T-helper 2 cell (primary cell): ENCODE data around the gene FIP1L1.
"Not testable (repeated sequence)": the region's sequence is repeated elsewhere in the genome, so short reads cannot be mapped to it uniquely, and the experiment has no call there.

ENCODE experiments used
- DNase-seq, 5 experiments: peaks; one replicate each; pipeline versions ENCODE4 v3.0.0 to v3.0.0-alpha.2; 2012 to 2022
- total RNA-seq, 2 donors: gene quantifications; one replicate each; lab custom pipeline; 2026; lab: John Stamatoyannopoulos, UW

The FIP1L1 gene
- total RNA-seq, result 53.3 to 56.8 reads per million in 2 donors

DNA sequence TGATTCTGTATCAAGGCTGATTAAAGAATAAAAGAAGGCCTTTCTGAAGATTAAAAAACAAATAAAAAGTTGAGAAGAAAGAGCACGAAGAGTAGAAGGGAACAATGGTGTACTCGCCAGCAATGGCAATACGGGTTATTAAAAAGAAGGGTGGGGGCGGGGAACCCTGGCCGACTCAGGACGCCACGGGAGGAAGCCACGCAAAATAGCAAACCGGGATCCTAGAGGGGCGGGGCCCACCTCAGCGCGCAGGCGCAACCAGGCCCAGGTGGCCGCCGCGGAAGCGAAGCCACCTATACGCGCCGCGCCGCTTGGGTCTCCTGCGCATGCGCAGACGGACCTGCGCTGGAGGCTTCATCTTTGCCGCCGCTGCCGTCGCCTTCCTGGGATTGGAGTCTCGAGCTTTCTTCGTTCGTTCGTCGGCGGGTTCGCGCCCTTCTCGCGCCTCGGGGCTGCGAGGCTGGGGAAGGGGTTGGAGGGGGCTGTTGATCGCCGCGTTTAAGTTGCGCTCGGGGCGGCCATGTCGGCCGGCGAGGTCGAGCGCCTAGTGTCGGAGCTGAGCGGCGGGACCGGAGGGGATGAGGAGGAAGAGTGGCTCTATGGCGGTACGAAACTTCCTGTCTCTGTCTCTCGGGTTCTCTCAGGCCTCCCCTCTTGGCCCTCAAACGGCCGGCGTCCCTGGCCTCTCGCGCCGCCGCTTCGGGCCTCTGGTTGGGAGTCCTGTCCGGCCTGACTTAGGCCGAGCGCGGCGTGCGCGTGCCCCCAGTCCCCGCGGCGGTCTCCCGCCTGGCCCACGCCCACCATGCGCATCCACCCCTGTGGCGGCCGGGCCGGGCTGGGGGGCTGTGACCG, at the start of gene FIP1L1:
TSS of gene FIP1L1 (plus strand) at position 323 of the 852 bp plus-strand sequence. CDS start at position 521, 198 bp downstream.
- peak; percentile 92 to 96 (median 94) for DNase-seq

- DNase-seq, result not testable (repeated sequence)
Observed at GRCh38 chr4:53334916-53335315, 42.5 kb upstream of the FIP1L1 start.

- DNase-seq, result not testable (repeated sequence)
Observed at GRCh38 chr4:53340145-53340544, 37.3 kb upstream of the FIP1L1 start.

DNA sequence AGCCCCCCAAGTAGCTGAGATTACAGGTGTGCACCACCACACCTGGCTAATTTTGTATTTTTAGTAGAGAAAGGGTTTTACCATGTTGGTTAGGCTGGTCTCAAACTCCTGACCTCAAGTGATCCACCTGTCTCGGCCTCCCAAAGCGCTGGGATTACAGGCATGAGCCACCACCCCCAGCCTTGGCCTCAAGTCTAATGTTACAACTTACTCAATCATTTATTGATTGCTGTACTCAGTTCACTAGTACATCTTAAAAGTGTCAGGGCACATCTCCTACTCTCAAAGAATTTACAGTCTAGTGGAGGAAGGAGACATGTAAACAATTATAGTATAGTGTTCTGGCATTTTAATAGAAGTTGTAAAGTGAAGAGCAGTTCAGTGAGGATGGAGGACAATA, 31.0 kb upstream of the FIP1L1 start:
- not testable (repeated sequence) for DNase-seq

- no peak for DNase-seq
Observed at GRCh38 chr4:53346920-53347852, 30.3 kb upstream of the FIP1L1 start.

- DNase-seq, result no peak
Observed at GRCh38 chr4:53348046-53348445, 29.4 kb upstream of the FIP1L1 start.

DNA sequence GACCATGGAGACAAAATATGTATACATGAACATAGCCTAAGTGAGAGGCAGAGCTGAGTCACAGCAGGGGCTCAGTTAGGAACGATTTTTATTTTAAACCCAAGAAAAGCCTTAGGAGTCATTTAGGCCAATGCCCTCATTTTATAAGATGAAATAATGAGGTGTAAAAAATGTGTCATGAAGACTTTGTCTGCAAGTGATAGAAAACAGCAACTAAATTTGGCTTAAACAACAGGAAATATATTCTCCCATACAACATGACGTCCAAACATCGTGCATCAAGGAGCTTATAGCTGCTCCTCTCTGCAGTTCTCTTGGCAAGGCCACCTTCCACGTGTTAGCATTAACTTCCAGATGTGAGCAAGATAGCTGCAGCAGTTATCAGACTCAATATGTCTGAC, 28.4 kb upstream of the FIP1L1 start:
- no peak for DNase-seq

DNA sequence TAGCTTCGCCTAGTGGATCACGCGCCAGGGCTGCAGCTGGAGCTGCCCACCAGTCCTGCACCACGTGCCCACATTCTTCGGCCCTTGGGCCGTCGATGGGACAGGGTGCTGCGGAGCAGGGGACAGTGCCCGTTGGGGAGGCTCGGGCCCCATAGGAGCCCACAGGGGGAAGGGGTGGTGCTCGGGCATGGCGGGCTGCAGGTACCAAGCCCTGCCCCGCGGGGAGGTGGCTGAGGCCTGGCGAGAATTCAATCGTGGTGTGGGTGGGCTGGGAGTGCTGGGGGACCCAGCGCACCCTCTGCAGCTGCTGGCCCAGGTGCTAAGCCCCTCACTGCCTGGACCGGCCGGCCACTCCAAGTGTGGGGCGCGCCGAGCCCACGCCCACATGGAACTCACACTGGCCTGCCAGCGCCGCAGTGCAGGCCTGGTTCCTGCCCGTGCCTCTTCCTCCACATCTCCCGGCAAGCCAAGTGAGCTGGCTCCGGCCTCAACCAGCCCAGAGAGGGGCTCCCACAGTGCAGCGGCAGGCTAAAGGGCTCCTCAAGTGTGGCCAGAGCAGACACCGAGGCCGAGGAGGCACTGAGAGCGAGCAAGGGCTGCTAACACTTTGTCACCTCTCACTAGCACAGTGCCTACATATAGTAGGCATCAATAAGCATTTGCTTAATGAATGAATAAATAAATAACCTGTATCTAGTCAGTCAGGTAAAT, 23.3 kb upstream of the FIP1L1 start:
- DNase-seq, result no peak

DNA sequence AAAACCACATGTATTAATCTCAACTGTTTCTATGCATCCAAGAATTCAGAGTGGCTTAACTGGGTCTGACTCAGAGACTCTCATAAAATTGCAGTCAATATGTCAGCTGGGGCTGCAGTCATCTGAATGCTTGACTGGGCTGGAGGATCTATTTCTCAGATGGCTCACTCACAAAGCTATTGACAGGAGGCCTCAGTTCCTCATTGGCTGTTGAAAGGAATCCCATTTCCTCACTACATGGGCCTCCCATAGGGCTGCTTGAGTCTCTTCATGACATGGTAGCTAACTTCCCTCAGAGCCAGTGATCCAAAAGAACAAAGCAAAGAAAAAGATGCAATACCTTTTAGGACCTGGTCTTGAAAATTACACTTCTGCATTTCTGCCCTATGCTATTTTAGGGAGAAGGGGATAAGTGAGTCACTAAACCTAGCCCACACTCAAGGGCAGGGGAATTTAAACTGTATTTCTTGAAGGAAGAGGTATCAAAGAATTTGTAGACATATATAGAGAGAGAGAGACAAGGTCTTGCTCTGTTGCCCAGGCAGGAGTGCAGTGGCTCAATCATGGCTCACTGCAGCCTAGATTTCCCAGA, 21.4 kb upstream of the FIP1L1 start:
- no peak for DNase-seq

DNA sequence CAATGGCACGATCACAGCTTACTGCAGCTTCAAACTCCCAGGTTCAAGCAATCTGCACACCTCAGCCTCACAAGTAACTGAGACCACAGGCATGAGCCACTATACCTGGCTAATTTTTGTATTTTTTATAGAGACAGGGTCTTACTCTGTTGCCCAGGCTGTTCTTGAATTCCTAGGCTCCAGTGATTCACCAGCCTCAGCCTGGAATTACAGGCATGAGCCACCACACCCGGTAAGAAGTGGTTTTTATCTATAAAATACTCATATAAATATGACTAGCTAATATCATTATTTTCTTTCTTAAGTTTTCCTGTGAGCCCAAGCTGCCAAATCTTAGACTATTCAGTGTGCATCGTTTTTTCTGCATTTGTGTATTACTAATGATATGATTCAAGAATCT, 16.0 kb upstream of the FIP1L1 start:
- DNase-seq, result no peak

- DNase-seq, result no peak
Observed at GRCh38 chr4:53362093-53362492, 15.3 kb upstream of the FIP1L1 start.

GRCh38 chr4:53364624-53365023, 12.8 kb upstream of the FIP1L1 start:
- no peak for DNase-seq

- peak in 1 of 5 experiments; percentile 15 for DNase-seq
Observed at GRCh38 chr4:53365121-53365485, 12.3 kb upstream of the FIP1L1 start.

DNA sequence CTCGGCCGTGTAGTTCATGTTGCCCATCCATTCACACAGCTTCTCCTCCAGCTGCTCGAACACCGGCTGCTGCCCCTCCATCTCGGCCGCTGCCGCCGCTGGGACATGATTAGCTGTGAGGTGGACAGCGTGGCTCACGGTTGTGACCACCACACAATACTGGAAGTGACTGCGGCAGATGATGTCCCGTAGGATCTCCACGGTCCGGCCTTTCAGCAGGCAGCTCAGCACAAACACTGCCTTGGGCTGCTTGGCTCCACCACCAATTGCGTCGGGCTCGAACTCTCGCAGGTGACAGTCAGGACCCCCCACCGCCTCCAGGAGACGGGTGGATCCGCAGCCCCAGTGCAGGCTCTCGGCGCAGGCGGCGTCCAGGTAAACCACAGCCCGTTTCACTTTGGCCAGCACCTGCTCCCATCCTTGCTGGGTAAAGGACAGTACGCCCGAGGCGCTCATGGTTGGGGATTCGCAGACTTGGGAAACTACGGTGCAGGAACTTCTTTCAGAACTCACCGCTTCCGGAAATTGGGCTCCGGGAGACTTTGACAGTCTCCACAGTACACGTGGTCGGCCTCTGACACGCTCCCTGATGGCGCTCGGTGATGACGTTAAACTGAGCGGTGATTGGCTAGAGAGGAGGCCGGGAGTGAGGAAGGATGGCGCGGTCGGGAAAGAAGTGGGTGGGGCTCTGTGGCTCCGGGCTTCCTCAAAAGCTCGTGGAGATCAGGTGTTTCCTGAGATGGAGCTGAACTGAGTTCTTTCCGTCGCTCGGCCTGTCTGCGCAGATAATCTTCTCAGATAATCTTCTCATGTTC, 11.7 kb upstream of the FIP1L1 start, which contains the start of gene SCFD2:
TSS of gene SCFD2 (minus strand) at position 576 of the 815 bp plus-strand sequence.
- DNase-seq, result peak; percentile 84 to 97 (median 96)

DNA sequence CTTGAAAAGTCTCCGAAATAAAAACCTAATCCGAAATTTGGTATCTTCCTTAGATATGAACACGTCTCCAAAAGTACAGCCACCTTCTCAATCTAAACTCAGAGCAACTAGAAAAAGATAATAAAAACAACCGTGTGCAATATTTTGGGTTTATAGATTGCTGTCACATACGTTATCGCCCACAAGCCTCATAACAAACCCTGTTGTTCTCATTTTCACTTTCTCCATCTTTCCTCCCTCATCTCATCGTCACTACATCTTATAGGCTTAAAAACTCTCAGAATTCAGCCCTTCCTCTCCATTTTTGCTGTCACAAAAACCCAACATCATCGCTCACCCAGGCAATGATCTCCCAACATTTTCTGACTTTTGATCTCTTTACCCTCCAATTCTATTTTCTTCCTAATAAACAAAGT, 11.1 kb upstream of the FIP1L1 start:
- DNase-seq, result peak in 1 of 5 experiments; percentile 68

DNA sequence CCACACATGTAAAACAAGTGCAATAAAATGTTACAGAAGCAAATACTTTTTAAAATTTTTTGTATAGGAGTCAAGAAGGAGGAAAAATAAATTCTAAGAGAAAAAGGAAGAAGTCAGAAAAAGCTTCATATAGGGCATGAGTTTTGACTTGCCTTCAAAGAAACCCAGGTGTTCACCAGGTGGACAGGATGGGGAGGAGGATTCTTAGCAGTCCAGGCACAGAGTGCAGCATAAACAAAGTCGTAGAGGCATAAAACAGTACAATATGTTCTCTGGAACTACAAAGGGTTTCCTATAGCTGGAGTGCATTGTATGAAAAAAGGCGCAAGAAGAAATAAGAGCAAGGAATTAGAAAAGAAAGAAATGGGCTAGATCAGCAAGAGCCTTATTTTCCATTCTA, 9.7 kb upstream of the FIP1L1 start:
- no peak for DNase-seq

DNA sequence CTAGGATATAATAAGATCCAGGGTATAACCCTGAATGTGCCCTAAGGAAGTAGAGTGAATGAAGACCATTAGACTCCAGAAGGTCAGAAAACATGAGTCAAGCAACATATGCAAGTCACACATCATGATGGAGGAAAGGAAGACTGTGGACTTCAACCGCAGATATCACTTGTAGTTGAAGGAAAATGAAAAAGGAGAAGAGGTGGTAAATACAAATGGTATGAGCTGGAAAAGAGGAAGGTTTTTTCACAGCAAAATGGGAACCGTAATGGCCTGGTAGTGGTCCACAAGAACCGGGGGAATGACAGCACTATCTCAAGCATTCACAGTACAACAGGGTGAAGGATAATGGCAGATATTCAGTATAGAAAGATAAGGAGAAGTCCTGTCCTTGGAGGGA, 6.4 kb upstream of the FIP1L1 start:
- DNase-seq, result no peak

DNA sequence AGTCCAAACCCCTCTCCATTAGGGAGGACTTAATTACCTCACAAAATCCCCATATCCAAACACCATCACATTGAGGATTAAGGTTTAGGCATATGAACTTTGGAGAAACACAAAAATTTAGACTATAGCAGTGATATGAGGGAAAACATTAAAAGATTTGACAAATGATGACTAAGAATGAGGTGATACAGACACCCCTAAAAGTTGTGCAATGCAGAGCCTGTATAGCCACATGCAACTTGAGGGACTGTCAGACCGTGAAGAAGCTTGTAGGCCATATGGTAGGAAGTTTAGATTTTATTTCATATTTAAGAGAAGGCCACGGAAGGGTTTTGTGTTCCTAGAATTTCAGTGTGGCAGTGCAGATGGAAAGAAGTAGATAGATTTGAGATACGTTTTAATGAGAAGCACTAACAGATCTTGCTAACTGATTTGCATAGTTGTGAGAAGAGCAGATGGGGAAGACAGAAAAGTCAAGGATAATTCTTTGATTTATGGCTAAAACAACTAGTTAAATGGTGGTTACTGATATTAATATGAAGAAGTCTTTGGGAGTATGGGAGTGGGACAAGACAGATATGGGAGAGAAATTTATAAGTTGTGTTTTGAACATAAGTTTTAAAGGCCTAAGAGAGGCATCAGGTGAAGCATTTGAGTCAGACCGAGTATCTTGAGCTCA, 5.5 kb upstream of the FIP1L1 start:
- DNase-seq, result no peak

- no peak for DNase-seq
Observed at GRCh38 chr4:53374777-53375258, 2.6 kb upstream of the FIP1L1 start.

GRCh38 chr4:53376900-53377299, 541 bp upstream of the FIP1L1 start:
- DNase-seq, result no peak

DNA sequence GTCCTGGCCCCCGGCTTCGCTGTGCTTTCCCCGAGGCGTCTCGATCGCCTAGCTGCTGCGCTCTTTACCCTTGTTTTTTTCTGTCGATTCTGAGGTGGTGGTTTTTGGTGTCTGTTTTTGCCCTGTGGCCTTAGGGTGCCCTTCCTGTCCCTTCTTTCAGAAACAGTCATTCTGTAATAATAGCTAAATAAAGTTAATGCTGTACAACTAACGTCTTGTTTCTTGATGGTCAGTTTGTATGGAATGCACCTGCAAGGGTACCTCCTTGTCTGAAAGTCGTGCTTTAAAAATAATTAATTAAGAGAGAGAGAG, 686 bp downstream of the FIP1L1 start:
- DNase-seq, result no peak
